Upper lobe of left lung (tissue), 6 donors: Measurements from ENCODE around the gene MGMT. TPM values are rescaled to one million over a fixed set of nuclear protein-coding genes. Genes with fewer than 3 reads are reported as not detected.

ENCODE experiments used
- ATAC-seq, 2 donors: fragments of 200-7000 bp; cut with Tn5 transposase; one replicate each; pipeline ENCODE4 v1.9.1; 2022; ENCODE audit warnings: mild to moderate bottlenecking in 2 of 2, moderate library complexity in 2 of 2; ENCODE audit not compliant: low FRiP score in 2 of 2
- DNase-seq, 2 donors: peaks; one replicate each; pipeline ENCODE4 v3.0.0-alpha.2; 2019 to 2020
- H3K27ac ChIP-seq, 4 donors: fragments of 200-600 bp; sonication (generic); one replicate each; pipeline ENCODE4 v1.5.1; 2016 to 2019
- H3K27me3 ChIP-seq, 4 donors: fragments of 200-600 bp; sonication (generic); one replicate each; pipeline ENCODE4 v1.5.1; 2017 to 2019
- H3K36me3 ChIP-seq, 4 donors: fragments of 200-600 bp; sonication (generic); one replicate each; pipeline ENCODE4 v1.5.1; 2016 to 2019
- H3K4me1 ChIP-seq, 4 donors: fragments of 200-600 bp; sonication (generic); one replicate each; pipeline ENCODE4 v1.5.1; 2018 to 2019
- H3K4me3 ChIP-seq, 4 donors: fragments of 200-600 bp; sonication (generic); one replicate each; pipeline ENCODE4 v1.5.1; 2017 to 2019; ENCODE audit warnings: mild to moderate bottlenecking in 2 of 4, moderate library complexity in 1 of 4
- H3K9me3 ChIP-seq, 4 donors: fragments of 200-600 bp; sonication (generic); one replicate each; pipeline ENCODE4 v1.5.1; 2018 to 2019
- EP300 ChIP-seq, 4 donors: sonication (generic); formaldehyde crosslinking; IDR thresholded peaks; one replicate each; pipeline ENCODE4 v1.5.1; 2017; ENCODE audit warnings: antibody characterized with exemption in 4 of 4, control low read depth in 2 of 4
- POLR2A ChIP-seq, 4 donors: fragments of 450-650 bp; IDR thresholded peaks; one replicate each; pipeline ENCODE4 v1.5.1; 2016 to 2017; ENCODE audit warnings: antibody characterized with exemption in 4 of 4, mild to moderate bottlenecking in 2 of 4
- POLR2AphosphoS5 ChIP-seq, 2 donors: sonication (generic); formaldehyde crosslinking; IDR thresholded peaks; one replicate each; pipeline ENCODE4 v1.5.1; 2017; ENCODE audit warnings: antibody characterized with exemption in 2 of 2
- WGBS, 2 donors: methylation state at CpG; one replicate each; pipeline ENCODE4 v1.1.5; 2017 to 2018; 5-methylcytosine and 5-hydroxymethylcytosine counted together
- total RNA-seq, 6 donors: library from RNA; depleted of rRNA in 4 of 6; stranded (reverse); fragments of >200 nt in 4 of 6; gene quantifications; one replicate each; pipeline versions ENCODE4 v1.1.0 to v1.2.1, GENCODE V29; 2016 to 2021
- TF ChIP-seq, protein P1 (sequence below), 6 experiments: fragments of 450-650 bp in 4 of 6; fragments of 200-600 bp in 2 of 6; sonication (generic) in 2 of 6; IDR thresholded peaks; one replicate each; pipeline ENCODE4 v1.5.1; 2016 to 2019; ENCODE audit warnings: antibody characterized with exemption in 6 of 6
- donor health status: DM: no; HTN: no; CAD: no; lungs with moderate emphysema.
- donor health status: DM: no; HTN: yes; CAD: no; lungs with severe emphysema.

Gene MGMT
- total RNA-seq, 6 donors from 2014 or later, result 20.9 to 44.0 (median 29.6) TPM

DNA sequence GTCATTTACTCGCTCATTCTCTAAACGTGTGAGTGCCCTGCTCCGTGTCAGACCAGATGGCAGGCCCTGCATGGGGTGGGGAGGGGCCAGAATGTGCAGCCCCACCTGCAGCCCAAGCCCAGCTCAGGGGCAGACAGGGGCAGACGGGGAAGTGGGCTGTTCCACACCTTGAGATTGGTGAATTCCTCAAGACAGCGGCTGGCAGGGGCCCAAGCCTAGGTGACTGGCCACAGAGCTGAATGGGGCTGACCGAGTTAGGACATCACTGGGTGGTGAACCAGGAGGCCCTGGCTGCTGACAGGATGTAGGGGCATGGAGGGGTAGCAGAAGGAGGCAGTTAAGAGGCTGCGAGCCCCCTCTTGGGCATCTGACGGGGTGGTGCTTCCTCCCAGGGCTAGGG is 79.1 kb downstream of the MGMT start:
- no peaks in the 10 kb centered on the region for H3K36me3 ChIP-seq
- H3K27ac ChIP-seq, result no peak overlapping the region
- WGBS, 2 donors, result 75 to 78% methylated on average over 6 to 8 of the region's 8 CpGs
- no peak for DNase-seq
- H3K4me1 ChIP-seq, result no peaks in the 10 kb centered on the region
- ATAC-seq, result peak in 1 of 2 donors; percentile 8
- H3K4me3 ChIP-seq, result no peak overlapping the region
- H3K27me3 ChIP-seq, result no peaks in the 10 kb centered on the region
- no peaks in the 10 kb centered on the region for H3K9me3 ChIP-seq
- TF ChIP-seq EP300 (IDR thresholded peaks at IDR 0.05) (no peak), POLR2A (IDR thresholded peaks at IDR 0.05) (no peak), POLR2AphosphoS5 (IDR thresholded peaks at IDR 0.05) (no peak)
- TF ChIP-seq, protein P1, sequence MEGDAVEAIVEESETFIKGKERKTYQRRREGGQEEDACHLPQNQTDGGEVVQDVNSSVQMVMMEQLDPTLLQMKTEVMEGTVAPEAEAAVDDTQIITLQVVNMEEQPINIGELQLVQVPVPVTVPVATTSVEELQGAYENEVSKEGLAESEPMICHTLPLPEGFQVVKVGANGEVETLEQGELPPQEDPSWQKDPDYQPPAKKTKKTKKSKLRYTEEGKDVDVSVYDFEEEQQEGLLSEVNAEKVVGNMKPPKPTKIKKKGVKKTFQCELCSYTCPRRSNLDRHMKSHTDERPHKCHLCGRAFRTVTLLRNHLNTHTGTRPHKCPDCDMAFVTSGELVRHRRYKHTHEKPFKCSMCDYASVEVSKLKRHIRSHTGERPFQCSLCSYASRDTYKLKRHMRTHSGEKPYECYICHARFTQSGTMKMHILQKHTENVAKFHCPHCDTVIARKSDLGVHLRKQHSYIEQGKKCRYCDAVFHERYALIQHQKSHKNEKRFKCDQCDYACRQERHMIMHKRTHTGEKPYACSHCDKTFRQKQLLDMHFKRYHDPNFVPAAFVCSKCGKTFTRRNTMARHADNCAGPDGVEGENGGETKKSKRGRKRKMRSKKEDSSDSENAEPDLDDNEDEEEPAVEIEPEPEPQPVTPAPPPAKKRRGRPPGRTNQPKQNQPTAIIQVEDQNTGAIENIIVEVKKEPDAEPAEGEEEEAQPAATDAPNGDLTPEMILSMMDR (IDR thresholded peaks at IDR 0.05), result no peak

DNA sequence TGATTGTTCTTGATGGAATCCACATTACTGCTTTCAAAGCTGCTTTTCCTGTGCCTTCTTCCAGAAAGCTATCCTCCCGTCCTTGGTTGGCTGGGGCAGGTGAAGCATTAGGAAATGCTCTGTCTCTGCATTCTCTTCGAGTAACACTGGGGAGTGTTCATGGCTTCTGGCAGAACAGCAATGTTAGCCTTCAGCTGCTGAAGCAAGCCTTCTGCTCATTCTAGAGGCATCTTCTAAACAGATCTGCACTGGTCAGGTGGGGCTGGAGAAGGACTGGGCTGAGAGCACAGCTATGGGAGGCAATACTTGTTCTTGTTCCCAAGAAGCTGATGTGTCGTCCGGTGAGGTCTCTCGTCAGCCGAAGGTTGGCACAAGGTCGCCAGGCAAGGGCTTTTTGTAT is 80.6 kb downstream of the MGMT start:
- ATAC-seq (no peak), DNase-seq (no peak)
- no peaks in the 10 kb centered on the region for H3K9me3 ChIP-seq
- no peak for TF ChIP-seq POLR2AphosphoS5 (IDR thresholded peaks at IDR 0.05)
- TF ChIP-seq POLR2A (IDR thresholded peaks at IDR 0.05), result no peak
- TF ChIP-seq, protein P1 (IDR thresholded peaks at IDR 0.05), result no peak
- no peak for TF ChIP-seq EP300 (IDR thresholded peaks at IDR 0.05)
- H3K4me3 ChIP-seq, result no peak overlapping the region
- no peak overlapping the region for H3K27ac ChIP-seq
- H3K4me1 ChIP-seq, result no peaks in the 10 kb centered on the region
- no peaks in the 10 kb centered on the region for H3K36me3 ChIP-seq
- no peaks in the 10 kb centered on the region for H3K27me3 ChIP-seq
- 76 to 77% methylated on average over 7 of the region's 7 CpGs for WGBS, 2 donors

DNA sequence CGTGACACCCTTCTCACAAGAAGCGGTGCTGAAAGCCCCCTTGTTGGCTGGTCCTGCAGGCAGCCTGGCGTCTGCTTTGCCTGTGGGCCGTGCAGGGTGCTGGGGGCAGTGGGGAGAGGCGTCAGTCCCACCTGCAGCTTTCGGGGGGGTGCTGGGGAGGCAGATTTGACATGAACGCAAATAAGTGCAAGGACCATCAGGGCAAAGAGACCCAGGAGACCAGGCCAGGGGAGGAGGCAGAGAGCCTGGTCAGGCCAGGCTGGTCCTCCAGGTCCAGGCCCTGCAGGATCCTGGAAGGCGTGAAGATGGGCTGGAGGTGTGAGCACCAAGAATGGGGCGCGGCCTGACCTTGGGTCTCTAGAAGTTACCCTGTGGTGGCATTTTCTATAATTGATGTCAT is 81.6 kb downstream of the MGMT start:
- Histone ChIP-seq H3K4me3 (no peak overlapping the region), H3K9me3 (no peaks in the 10 kb centered on the region), H3K27me3 (no peaks in the 10 kb centered on the region), H3K4me1 (no peaks in the 10 kb centered on the region), H3K36me3 (no peaks in the 10 kb centered on the region), H3K27ac (no peak overlapping the region)
- 85 to 86% methylated on average over 10 of the region's 10 CpGs for WGBS, 2 donors
- DNase-seq, result no peak
- no peak for TF ChIP-seq POLR2AphosphoS5 (IDR thresholded peaks at IDR 0.05)
- no peak for TF ChIP-seq POLR2A (IDR thresholded peaks at IDR 0.05)
- no peak for TF ChIP-seq EP300 (IDR thresholded peaks at IDR 0.05)
- TF ChIP-seq, protein P1 (IDR thresholded peaks at IDR 0.05), result no peak
- ATAC-seq, result no peak

DNA sequence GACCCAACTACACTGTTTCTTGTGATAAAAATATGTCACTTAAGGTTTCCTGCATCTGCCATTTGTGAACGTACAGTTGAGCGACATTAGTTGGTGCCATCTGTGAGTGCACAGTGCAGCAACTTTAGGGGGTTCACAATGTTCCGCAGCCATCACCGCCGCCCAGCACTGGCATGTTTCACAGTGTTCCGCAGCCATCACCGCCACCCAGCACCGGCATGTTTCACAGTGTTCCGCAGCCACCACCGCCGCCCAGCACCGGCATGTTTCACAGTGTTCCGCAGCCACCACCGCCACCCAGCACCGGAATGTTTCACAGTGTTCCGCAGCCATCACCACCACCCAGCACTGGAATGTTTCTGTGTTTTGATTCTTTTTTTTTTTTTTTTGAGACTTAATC is 83.0 kb downstream of the MGMT start:
- WGBS, 2 donors, result 86 to 90% methylated on average over 16 of the region's 16 CpGs

DNA sequence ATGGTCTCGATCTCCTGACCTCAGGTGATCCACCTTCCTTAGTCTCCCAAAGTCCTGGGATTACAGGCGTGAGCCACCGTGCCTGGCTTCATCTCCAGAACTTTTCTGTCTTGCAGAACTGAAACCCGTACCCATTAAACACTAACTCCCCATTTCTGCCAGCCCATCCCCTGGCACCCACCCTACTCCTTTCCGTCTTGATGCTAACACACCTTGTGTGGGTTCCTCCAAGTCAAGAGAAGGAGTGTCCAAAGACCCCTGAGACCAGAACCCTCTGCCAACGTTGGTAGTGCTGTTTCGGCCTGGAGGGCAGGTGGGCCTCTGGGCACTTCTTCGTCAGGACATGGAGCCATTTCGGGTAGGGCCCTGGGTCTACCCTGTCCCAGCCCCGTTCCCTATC is 83.6 kb downstream of the MGMT start:
- ATAC-seq, result no peak

More for the DNA sequence above, 83.0 kb downstream of the MGMT start:
- Histone ChIP-seq H3K9me3 (no peaks in the 10 kb centered on the region), H3K27ac (no peak overlapping the region), H3K36me3 (no peaks in the 10 kb centered on the region), H3K4me3 (no peak overlapping the region), H3K27me3 (no peaks in the 10 kb centered on the region), H3K4me1 (no peaks in the 10 kb centered on the region)
- ATAC-seq (no peak), DNase-seq (no peak)
- TF ChIP-seq, protein P1 (IDR thresholded peaks at IDR 0.05), result no peak
- no peak for TF ChIP-seq EP300 (IDR thresholded peaks at IDR 0.05)
- no peak for TF ChIP-seq POLR2AphosphoS5 (IDR thresholded peaks at IDR 0.05)
- no peak for TF ChIP-seq POLR2A (IDR thresholded peaks at IDR 0.05)

More for the DNA sequence above, 83.6 kb downstream of the MGMT start:
- H3K27ac ChIP-seq, result no peak overlapping the region
- H3K9me3 ChIP-seq, result no peaks in the 10 kb centered on the region
- no peak overlapping the region for H3K4me3 ChIP-seq
- TF ChIP-seq POLR2A (IDR thresholded peaks at IDR 0.05) (no peak), EP300 (IDR thresholded peaks at IDR 0.05) (no peak), POLR2AphosphoS5 (IDR thresholded peaks at IDR 0.05) (no peak)
- TF ChIP-seq, protein P1 (IDR thresholded peaks at IDR 0.05), result no peak
- no peak for DNase-seq
- H3K4me1 ChIP-seq, result no peaks in the 10 kb centered on the region
- H3K27me3 ChIP-seq, result no peaks in the 10 kb centered on the region
- WGBS, 2 donors, result 92 to 94% methylated on average over 10 of the region's 10 CpGs
- no peaks in the 10 kb centered on the region for H3K36me3 ChIP-seq
